Neural progenitor cell (in vitro differentiated cells): Measurements from ENCODE around the gene TOX2. TPM values are rescaled to one million over a fixed set of nuclear protein-coding genes. Genes with fewer than 3 reads are reported as not detected.

Experiments used
- DNase-seq: peaks from one replicate; pipeline ENCODE4 v3.0.0-alpha.2; 2016; ENCODE audit warnings: low spot score
- H2AFZ ChIP-seq: fragments of 200-600 bp; sonication (generic); replicated peaks from 2 replicates; pipeline ENCODE4 v1.6.1; 2016; ENCODE audit warnings: antibody characterized with exemption
- H3F3A ChIP-seq: fragments of 200-600 bp; sonication (generic); 2 replicates; pipeline ENCODE4 v1.6.1; 2016; ENCODE audit warnings: antibody characterized with exemption, low read depth
- H3K27ac ChIP-seq: fragments of 200-600 bp; sonication (generic); 2 replicates; pipeline ENCODE4 v1.5.1; 2016; ENCODE audit warnings: mild to moderate bottlenecking
- H3K27me3 ChIP-seq: fragments of 200-600 bp; sonication (generic); 2 replicates; pipeline ENCODE4 v1.6.1; 2016; ENCODE audit warnings: mild to moderate bottlenecking, moderate library complexity
- H3K36me3 ChIP-seq: fragments of 200-600 bp; sonication (generic); 2 replicates; pipeline ENCODE4 v1.5.1; 2016
- H3K4me1 ChIP-seq: fragments of 200-600 bp; sonication (generic); 2 replicates; pipeline ENCODE4 v1.6.1; 2016; ENCODE audit warnings: mixed run types
- H3K4me2 ChIP-seq: fragments of 200-600 bp; sonication (generic); 2 replicates; pipeline ENCODE4 v1.6.1; 2016
- H3K4me3 ChIP-seq: fragments of 200-600 bp; sonication (generic); 2 replicates; pipeline ENCODE4 v1.5.1; 2016
- H3K79me2 ChIP-seq: fragments of 200-600 bp; sonication (generic); 2 replicates; pipeline ENCODE4 v1.6.1; 2016; ENCODE audit warnings: low read depth
- H3K9ac ChIP-seq: fragments of 200-600 bp; sonication (generic); 2 replicates; pipeline ENCODE4 v1.6.1; 2016
- H3K9me3 ChIP-seq: fragments of 200-600 bp; sonication (generic); 2 replicates; pipeline ENCODE4 v1.5.1; 2016; ENCODE audit warnings: low read depth
- H4K20me1 ChIP-seq: fragments of 200-600 bp; sonication (generic); 2 replicates; pipeline ENCODE4 v1.6.1; 2016; ENCODE audit warnings: low read depth
- H3K27ac Mint-ChIP-seq: 3 replicates; pipeline ENCODE4 v1.8.0; 2021; ENCODE audit warnings: mixed read lengths
- H3K27me3 Mint-ChIP-seq: 2 replicates; pipeline ENCODE4 v1.8.0; 2022; ENCODE audit warnings: low read depth, mild to moderate bottlenecking, inconsistent platforms, moderate library complexity, mixed read lengths; ENCODE audit not compliant: insufficient read depth
- H3K36me3 Mint-ChIP-seq: 3 replicates; pipeline ENCODE4 v1.8.0; 2021; ENCODE audit warnings: mixed read lengths
- H3K4me1 Mint-ChIP-seq: 3 replicates; pipeline ENCODE4 v1.8.0; 2021; ENCODE audit warnings: mixed read lengths
- H3K4me3 Mint-ChIP-seq: 3 replicates; pipeline ENCODE4 v1.8.0; 2021; ENCODE audit warnings: mild to moderate bottlenecking, moderate library complexity, mixed read lengths
- H3K9me3 Mint-ChIP-seq: 3 replicates; pipeline ENCODE4 v1.8.0; 2020; ENCODE audit warnings: mixed read lengths
- CTCF ChIP-seq: fragments of 200-600 bp; sonication (generic); IDR thresholded peaks from 2 replicates; pipeline ENCODE4 v1.5.1; 2017; ENCODE audit warnings: antibody characterized with exemption, mild to moderate bottlenecking
- EZH2 ChIP-seq: fragments of 200-600 bp; sonication (generic); IDR thresholded peaks from 2 replicates; pipeline ENCODE4 v1.6.1; 2017; ENCODE audit warnings: antibody characterized with exemption, mild to moderate bottlenecking, moderate library complexity
- EZH2phosphoT487 ChIP-seq: fragments of 200-600 bp; sonication (generic); IDR thresholded peaks from 2 replicates; pipeline ENCODE4 v1.6.1; 2017; ENCODE audit warnings: antibody characterized with exemption
- total RNA-seq: library from RNA; depleted of rRNA; stranded (reverse); fragments of >200 nt; gene quantifications from 2 replicates; pipeline ENCODE4 v1.2.3, GENCODE V29; 2015; ENCODE audit warnings: low replicate concordance

TOX2 gene
- total RNA-seq, 1 donor from 2014 or later = not detected

GRCh38 chr20:44081476-44081875 is 166.8 kb downstream of the TOX2 start:
- no peak overlapping the region for H2AFZ ChIP-seq
- DNase-seq = no peak
- H3K4me3 Mint-ChIP-seq = no peak overlapping the region
- H3K79me2 ChIP-seq = no peaks in the 10 kb centered on the region
- H3K27me3 ChIP-seq = no peaks in the 10 kb centered on the region
- no peak overlapping the region for H3K27ac Mint-ChIP-seq
- no peak overlapping the region for H3K27ac ChIP-seq
- H4K20me1 ChIP-seq = no peaks in the 10 kb centered on the region
- H3K9ac ChIP-seq = no peak overlapping the region
- no peaks in the 10 kb centered on the region for H3K9me3 ChIP-seq
- H3K9me3 Mint-ChIP-seq = no peaks in the 10 kb centered on the region
- H3K4me1 ChIP-seq = no peaks in the 10 kb centered on the region
- H3K4me2 ChIP-seq = no peak overlapping the region
- H3K36me3 Mint-ChIP-seq = no peaks in the 10 kb centered on the region
- H3K4me1 Mint-ChIP-seq = peaks cover 5% of the 10 kb centered on the region
- H3F3A ChIP-seq = no peaks in the 10 kb centered on the region
- peaks cover 7% of the 10 kb centered on the region for H3K27me3 Mint-ChIP-seq
- H3K4me3 ChIP-seq = no peak overlapping the region
- TF ChIP-seq CTCF (no peak), EZH2 (no peak), EZH2phosphoT487 (no peak)
- H3K36me3 ChIP-seq = no peaks in the 10 kb centered on the region

GRCh38 chr20:44081888-44082287 is 167.2 kb downstream of the TOX2 start:
- Mint-ChIP-seq H3K9me3 (no peaks in the 10 kb centered on the region), H3K4me1 (peaks cover 5% of the 10 kb centered on the region), H3K4me3 (no peak overlapping the region), H3K36me3 (no peaks in the 10 kb centered on the region), H3K27ac (no peak overlapping the region), H3K27me3 (peaks cover 7% of the 10 kb centered on the region)
- Histone ChIP-seq H3K27me3 (no peaks in the 10 kb centered on the region), H3K79me2 (no peaks in the 10 kb centered on the region), H3F3A (no peaks in the 10 kb centered on the region), H3K9ac (no peak overlapping the region), H3K4me3 (no peak overlapping the region), H4K20me1 (no peaks in the 10 kb centered on the region), H3K9me3 (no peaks in the 10 kb centered on the region), H3K27ac (no peak overlapping the region), H2AFZ (no peak overlapping the region), H3K4me1 (no peaks in the 10 kb centered on the region), H3K4me2 (no peak overlapping the region), H3K36me3 (no peaks in the 10 kb centered on the region)
- DNase-seq = no peak
- TF ChIP-seq EZH2phosphoT487 (no peak), CTCF (no peak), EZH2 (no peak)

- Mint-ChIP-seq H3K36me3 (no peaks in the 10 kb centered on the region), H3K9me3 (no peaks in the 10 kb centered on the region), H3K27ac (no peak overlapping the region), H3K27me3 (peaks cover 5% of the 10 kb centered on the region), H3K4me1 (peaks cover under 1% of the 10 kb centered on the region), H3K4me3 (no peak overlapping the region)
- H2AFZ ChIP-seq = no peak overlapping the region
- H3K4me2 ChIP-seq = no peak overlapping the region
- no peak overlapping the region for H3K27ac ChIP-seq
- H3K9ac ChIP-seq = no peak overlapping the region
- no peaks in the 10 kb centered on the region for H3K36me3 ChIP-seq
- no peaks in the 10 kb centered on the region for H3K4me1 ChIP-seq
- no peak for DNase-seq
- H3K4me3 ChIP-seq = no peak overlapping the region
- H3K9me3 ChIP-seq = no peaks in the 10 kb centered on the region
- no peaks in the 10 kb centered on the region for H4K20me1 ChIP-seq
- no peaks in the 10 kb centered on the region for H3K79me2 ChIP-seq
- H3F3A ChIP-seq = no peaks in the 10 kb centered on the region
- no peaks in the 10 kb centered on the region for H3K27me3 ChIP-seq
- TF ChIP-seq CTCF = no peak
- no peak for TF ChIP-seq EZH2phosphoT487
- no peak for TF ChIP-seq EZH2
These were observed 168.7 kb downstream of the TOX2 start for GRCh38 chr20:44083220-44083933.
